HL-60 (cell line): ENCODE results near the gene TBCD.

Source experiments
- DNase-seq, 2 experiments: peaks; one replicate each; pipeline ENCODE4 v3.0.0-alpha.2; 2010 to 2020; ENCODE audit warnings: low read depth in 1 of 2, low spot score in 1 of 2
- H3K27ac ChIP-seq: fragments of 250-450 bp; sonication (Bioruptor Pico); replicated peaks from 2 replicates; pipeline ENCODE4 v1.5.1; 2020; ENCODE audit warnings: mild to moderate bottlenecking, moderate library complexity
- H3K27me3 ChIP-seq: fragments of 250-450 bp; sonication (Bioruptor Pico); 2 replicates; pipeline ENCODE4 v1.5.1; 2021; ENCODE audit warnings: mild to moderate bottlenecking, moderate library complexity; ENCODE audit not compliant: insufficient read depth, poor library complexity, severe bottlenecking
- H3K4me3 ChIP-seq: replicated peaks from 2 replicates; pipeline ENCODE4 v1.5.1; 2011; ENCODE audit warnings: mild to moderate bottlenecking, control low read depth, low read length; ENCODE audit not compliant: insufficient read depth
- GABPA ChIP-seq: IDR thresholded peaks from 2 replicates; pipeline ENCODE4 v1.6.1; 2012; ENCODE audit warnings: low read depth
- POLR2AphosphoS5 ChIP-seq: IDR thresholded peaks from 2 replicates; pipeline ENCODE4 v1.6.1; 2012; ENCODE audit warnings: low read depth
- REST ChIP-seq: IDR thresholded peaks from 2 replicates; pipeline ENCODE4 v1.6.1; 2012; ENCODE audit warnings: low read depth; ENCODE audit not compliant: insufficient replicate concordance
- SPI1 ChIP-seq: IDR thresholded peaks from 2 replicates; pipeline ENCODE4 v1.6.1; 2012; ENCODE audit warnings: low read depth, mild to moderate bottlenecking, borderline replicate concordance
- TF ChIP-seq, protein P1 (sequence below): IDR thresholded peaks from one replicate; pipeline ENCODE4 v1.5.1; 2011; ENCODE audit warnings: low read length, control low read depth, inconsistent platforms; ENCODE audit not compliant: insufficient read depth

Gene TBCD

GRCh38 chr17:82957961-82958561 is 206.2 kb downstream of the TBCD start:
- TF ChIP-seq SPI1 (no peak), POLR2AphosphoS5 (no peak; the same call in 1 of the 2 replicates), REST (no peak), GABPA (no peak)
- TF ChIP-seq, protein P1, sequence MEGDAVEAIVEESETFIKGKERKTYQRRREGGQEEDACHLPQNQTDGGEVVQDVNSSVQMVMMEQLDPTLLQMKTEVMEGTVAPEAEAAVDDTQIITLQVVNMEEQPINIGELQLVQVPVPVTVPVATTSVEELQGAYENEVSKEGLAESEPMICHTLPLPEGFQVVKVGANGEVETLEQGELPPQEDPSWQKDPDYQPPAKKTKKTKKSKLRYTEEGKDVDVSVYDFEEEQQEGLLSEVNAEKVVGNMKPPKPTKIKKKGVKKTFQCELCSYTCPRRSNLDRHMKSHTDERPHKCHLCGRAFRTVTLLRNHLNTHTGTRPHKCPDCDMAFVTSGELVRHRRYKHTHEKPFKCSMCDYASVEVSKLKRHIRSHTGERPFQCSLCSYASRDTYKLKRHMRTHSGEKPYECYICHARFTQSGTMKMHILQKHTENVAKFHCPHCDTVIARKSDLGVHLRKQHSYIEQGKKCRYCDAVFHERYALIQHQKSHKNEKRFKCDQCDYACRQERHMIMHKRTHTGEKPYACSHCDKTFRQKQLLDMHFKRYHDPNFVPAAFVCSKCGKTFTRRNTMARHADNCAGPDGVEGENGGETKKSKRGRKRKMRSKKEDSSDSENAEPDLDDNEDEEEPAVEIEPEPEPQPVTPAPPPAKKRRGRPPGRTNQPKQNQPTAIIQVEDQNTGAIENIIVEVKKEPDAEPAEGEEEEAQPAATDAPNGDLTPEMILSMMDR = no peak
- Histone ChIP-seq H3K27ac (no peak overlapping the region), H3K4me3 (no peak overlapping the region), H3K27me3 (no peaks in the 10 kb centered on the region)
- DNase-seq = no peak

DNA sequence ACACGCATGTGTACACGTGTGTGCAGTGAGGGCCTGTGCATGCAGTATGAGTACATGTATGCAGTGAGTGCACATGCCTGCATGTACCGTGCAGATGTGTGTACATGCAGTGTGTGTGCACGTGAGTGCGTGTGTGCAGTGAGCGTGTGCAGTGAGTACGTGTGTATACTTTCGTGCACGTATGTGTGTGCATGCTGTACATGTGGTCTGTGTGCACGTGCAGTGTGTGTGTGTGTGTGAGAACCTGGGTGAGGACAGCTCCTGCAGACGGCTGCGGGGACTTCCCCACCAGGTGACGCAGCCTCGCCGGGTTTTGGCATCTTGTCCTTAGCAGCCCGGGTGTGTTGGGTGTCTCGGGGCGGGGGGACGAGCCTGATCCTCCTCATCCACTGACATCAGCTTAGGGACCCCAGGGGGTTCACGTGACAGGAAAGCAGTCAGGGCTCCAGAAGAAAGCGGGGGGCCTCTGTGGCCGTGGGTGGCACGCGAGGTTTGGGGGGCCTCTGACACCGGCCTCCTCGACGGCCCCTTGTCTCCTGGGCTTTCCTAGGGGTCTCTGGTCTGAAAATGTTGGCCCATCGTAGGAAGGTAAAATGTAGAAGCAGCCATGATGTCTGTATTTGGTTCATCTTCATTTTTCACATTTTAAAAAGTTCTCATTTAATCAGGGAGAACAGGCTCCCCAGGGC is 207.5 kb downstream of the TBCD start:
- TF ChIP-seq SPI1 = no peak
- no peak for TF ChIP-seq GABPA
- peak; percentile 36; the same call in 1 of the 2 replicates for TF ChIP-seq POLR2AphosphoS5
- TF ChIP-seq, protein P1 = no peak
- DNase-seq = no peak

GRCh38 chr17:82959990-82960418 is 208.1 kb downstream of the TBCD start:
- TF ChIP-seq, protein P1 = no peak
- TF ChIP-seq REST (no peak), SPI1 (no peak), POLR2AphosphoS5 (no peak), GABPA (no peak)
- no peak for DNase-seq
- Histone ChIP-seq H3K27me3 (no peaks in the 10 kb centered on the region), H3K27ac (no peak overlapping the region), H3K4me3 (no peak overlapping the region)

More for the DNA sequence above, 207.5 kb downstream of the TBCD start:
- Histone ChIP-seq H3K4me3 (no peak overlapping the region), H3K27me3 (no peaks in the 10 kb centered on the region), H3K27ac (no peak overlapping the region)
